ENCODE results near the gene ERC2.

The ERC2 gene

DNA sequence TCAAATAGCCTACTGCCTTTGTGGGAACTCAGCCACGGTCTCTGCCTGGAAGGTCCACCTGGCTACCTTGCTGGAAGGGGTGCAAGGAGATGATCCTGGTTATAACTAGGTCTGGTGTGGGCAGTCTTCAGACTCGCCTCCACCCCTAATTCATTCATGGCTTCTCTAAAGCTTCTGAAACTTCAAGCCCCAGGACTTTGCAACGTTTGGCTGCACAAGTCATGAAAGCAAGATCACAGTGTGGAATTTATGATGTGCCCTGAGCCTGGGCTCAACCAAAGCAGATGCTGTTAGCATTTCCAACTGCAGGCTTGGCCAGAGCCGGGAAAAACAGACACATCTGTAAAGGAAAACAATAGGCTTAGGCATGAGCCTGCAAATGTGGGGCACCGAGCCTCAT is 780.7 kb downstream of the ERC2 start:
- no peak overlapping the region for H3K4me3 ChIP-seq (ENCODE audit: low read depth, low read length)
- TF ChIP-seq, protein P1, sequence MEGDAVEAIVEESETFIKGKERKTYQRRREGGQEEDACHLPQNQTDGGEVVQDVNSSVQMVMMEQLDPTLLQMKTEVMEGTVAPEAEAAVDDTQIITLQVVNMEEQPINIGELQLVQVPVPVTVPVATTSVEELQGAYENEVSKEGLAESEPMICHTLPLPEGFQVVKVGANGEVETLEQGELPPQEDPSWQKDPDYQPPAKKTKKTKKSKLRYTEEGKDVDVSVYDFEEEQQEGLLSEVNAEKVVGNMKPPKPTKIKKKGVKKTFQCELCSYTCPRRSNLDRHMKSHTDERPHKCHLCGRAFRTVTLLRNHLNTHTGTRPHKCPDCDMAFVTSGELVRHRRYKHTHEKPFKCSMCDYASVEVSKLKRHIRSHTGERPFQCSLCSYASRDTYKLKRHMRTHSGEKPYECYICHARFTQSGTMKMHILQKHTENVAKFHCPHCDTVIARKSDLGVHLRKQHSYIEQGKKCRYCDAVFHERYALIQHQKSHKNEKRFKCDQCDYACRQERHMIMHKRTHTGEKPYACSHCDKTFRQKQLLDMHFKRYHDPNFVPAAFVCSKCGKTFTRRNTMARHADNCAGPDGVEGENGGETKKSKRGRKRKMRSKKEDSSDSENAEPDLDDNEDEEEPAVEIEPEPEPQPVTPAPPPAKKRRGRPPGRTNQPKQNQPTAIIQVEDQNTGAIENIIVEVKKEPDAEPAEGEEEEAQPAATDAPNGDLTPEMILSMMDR (IDR thresholded peaks at IDR 0.05; ENCODE audit: low read depth, low read length), result no peak

DNA sequence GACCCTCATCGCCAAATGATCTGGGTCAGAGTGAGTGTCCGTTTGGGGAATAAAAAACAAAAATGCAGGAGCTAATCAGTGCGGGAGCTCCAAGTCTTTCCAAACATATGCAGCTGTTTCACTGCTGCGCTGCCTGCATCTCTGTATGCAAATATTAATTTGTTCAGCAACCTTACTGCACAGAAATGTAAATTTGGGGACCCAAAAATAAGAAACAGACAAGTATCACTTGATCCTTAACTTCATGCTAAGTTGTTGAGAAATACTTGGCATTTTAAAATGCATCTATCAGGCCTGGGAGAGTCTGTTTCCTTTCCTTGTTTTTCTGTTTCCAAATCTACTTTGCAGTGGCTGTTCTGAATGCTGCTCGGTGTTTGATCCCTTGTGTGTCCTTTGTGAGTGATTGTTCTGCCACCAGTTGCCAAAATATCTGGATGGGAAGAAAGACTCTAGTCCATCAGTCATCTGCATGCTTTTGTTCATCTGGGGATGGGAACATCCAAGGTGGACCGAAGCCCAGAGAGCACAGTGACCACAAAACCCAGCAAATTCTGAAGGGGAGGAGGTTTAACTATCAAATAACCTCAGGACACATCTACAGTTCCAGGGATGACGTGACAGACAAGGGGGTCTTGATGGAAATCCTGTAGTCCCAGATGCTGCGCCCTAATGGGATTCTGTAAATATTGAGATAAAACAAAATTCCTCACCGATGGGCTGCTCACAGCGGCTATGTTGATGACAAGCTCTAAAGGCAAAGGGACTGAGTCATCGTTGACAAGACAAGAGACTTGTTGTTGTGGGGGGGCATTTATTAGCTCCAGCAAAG is 781.6 kb downstream of the ERC2 start:
- no peak overlapping the region for H3K4me3 ChIP-seq (ENCODE audit: low read depth, low read length)
- TF ChIP-seq, protein P1 (IDR thresholded peaks at IDR 0.05; ENCODE audit: low read depth, low read length), result no peak

DNA sequence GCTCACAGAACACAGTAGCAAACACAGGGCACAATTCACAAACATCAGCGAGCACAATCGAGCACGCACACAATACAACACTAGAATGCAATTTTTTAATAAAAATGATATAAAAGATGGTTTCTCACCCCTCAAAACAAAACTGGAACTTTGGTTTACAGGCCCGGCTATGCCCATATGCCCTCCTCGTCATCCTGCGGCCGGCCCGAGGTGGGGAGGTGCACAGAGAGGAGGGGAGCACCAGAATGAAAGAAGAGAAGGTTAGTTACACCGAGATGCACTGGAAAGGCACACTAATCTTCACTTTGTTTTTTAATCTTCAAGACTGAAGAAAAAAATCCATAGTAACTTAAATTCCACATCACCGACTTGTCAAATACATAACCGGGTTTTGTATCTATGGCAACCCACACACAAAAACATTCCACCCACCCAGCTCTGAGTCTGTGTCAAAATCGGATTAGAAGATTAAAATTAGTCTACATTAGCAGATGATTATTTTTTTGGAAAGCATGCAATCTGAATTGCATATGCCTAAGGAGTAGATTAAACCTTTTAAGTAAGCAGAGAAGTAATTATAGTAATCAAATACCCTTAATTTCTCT is 784.5 kb downstream of the ERC2 start:
- no peak overlapping the region for H3K4me3 ChIP-seq (ENCODE audit: low read depth, low read length)
- TF ChIP-seq, protein P1 (IDR thresholded peaks at IDR 0.05; ENCODE audit: low read depth, low read length), result no peak

DNA sequence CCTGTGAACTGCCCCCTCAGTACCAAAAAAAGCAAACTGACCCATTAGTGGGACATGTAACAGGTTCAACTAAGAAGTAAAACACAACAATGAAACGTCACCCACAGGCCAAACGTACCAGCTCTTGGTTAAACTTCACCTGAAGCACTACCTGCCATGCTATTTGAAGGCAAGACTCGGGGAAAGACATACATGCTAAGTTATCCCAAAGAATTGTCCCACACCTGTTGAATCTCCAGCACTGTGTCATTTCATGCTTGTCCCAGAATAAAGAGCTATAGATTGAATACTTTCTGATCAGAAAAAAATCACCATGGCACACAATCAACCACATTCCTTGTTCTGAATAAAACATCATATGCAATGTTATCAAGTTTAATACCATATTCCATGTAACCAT is 785.8 kb downstream of the ERC2 start:
- TF ChIP-seq, protein P1 (IDR thresholded peaks at IDR 0.05; ENCODE audit: low read depth, low read length), result no peak
- no peak overlapping the region for H3K4me3 ChIP-seq (ENCODE audit: low read depth, low read length)

DNA sequence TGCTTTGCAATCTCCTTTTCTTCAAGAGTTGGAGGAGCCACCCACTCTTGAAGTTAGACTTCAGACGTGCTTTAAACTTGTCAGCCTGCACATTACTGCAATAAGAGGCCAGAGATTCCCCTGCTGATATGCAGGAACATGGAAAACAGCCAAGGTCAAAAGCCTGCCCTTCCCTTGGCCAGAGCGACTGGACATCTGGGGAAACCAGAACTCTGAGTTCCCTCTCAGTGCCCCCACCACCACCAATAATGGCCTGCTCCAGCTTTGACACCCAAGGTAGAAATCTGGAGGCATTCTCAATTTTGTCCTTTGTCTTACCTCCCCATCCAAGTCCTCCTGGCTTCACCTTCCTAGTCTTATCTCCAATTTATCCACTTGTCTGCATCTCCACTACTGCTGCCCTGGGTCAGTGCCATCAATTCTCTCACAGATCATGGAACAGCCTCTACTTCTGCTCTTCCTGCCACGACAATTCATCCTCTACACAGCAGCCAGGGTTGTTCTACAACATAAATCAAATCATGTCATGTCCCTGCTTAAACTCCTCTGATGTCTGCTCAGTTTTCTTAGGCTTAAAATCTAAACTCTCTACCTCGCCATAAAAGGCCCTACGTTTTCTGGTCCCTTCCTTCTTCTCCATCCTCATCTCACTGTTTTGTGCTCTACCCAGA is 789.6 kb downstream of the ERC2 start:
- H3K4me3 ChIP-seq (ENCODE audit: low read depth, low read length), result no peak overlapping the region
- TF ChIP-seq, protein P1 (IDR thresholded peaks at IDR 0.05; ENCODE audit: low read depth, low read length), result no peak

DNA sequence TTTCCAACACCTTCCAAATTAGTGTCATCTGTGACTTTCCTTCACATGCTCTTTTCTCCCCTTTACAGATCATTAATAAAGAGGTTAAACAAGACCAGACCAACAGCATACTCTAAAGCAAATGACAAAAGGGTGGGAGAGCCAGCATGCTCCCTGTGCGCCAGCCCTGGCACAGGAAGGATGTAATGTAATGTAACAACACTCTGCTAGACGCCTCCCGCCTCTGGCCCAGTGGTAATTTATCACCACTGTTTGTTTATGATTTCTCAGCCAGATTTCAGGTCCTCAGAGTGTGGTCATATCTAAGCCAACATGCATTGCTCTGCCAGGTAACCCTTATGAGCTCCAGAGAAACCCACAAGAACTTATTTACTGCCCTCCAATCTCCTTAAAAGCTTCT is 791.6 kb downstream of the ERC2 start:
- H3K4me3 ChIP-seq (ENCODE audit: low read depth, low read length), result no peak overlapping the region
- TF ChIP-seq, protein P1 (IDR thresholded peaks at IDR 0.05; ENCODE audit: low read depth, low read length), result no peak

DNA sequence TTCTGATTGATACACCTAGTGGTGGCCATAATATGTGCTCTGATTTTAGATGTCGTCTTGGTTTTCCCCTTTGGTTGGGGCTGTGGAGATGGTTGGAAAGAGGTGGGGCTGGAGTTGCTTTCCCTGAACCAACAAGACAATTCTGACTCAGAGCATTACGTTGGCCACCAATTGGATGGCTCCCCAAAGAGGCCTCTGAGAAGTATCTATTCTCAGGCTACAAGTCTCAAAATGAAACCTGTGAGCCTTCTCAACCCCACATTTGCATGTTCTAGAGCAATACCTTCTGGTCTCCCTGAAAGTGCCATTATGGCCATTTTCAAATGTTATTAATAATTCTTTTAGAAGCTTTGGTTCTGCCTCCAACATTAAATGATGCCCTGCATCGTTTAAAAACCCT is 792.8 kb downstream of the ERC2 start:
- H3K4me3 ChIP-seq (ENCODE audit: low read depth, low read length), result no peak overlapping the region
- TF ChIP-seq, protein P1 (IDR thresholded peaks at IDR 0.05; ENCODE audit: low read depth, low read length), result no peak

All from WI38 (cell line).